Measurements from ENCODE around the gene GIGYF2. TPM values are rescaled to one million over a fixed set of nuclear protein-coding genes. Genes with fewer than 3 reads are reported as not detected.

Gene GIGYF2
- total and polyA plus RNA-seq, 12 donors, result 9.9 to 71.7 (median 66.1) TPM

DNA sequence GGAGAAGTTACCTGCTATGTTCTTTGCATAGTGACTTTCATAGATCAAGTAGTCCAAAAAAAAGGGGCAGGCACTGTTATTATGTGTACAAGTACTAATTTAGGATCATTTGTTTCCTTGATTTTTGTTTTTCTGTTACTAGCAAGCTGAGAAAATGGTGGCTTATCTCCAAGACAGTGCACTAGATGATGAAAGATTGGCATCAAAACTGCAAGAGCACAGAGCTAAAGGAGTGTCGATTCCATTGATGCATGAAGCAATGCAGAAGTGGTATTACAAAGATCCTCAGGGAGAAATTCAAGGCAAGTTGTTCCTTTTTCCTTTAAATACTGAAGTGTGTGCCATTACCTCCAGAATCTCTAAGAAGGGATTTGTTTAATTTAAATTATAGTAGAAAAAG is 98.8 kb downstream of the GIGYF2 start:
- TF ChIP-seq, protein P1, sequence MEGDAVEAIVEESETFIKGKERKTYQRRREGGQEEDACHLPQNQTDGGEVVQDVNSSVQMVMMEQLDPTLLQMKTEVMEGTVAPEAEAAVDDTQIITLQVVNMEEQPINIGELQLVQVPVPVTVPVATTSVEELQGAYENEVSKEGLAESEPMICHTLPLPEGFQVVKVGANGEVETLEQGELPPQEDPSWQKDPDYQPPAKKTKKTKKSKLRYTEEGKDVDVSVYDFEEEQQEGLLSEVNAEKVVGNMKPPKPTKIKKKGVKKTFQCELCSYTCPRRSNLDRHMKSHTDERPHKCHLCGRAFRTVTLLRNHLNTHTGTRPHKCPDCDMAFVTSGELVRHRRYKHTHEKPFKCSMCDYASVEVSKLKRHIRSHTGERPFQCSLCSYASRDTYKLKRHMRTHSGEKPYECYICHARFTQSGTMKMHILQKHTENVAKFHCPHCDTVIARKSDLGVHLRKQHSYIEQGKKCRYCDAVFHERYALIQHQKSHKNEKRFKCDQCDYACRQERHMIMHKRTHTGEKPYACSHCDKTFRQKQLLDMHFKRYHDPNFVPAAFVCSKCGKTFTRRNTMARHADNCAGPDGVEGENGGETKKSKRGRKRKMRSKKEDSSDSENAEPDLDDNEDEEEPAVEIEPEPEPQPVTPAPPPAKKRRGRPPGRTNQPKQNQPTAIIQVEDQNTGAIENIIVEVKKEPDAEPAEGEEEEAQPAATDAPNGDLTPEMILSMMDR (IDR thresholded peaks at IDR 0.05), result no peak
- H3K9me3 ChIP-seq, result peaks cover 0 to 1% (median 0%) of the 10 kb centered on the region in 11 donors

GRCh38 chr2:232798187-232798586 is 101.1 kb downstream of the GIGYF2 start:
- H3K27ac ChIP-seq, result no peak overlapping the region
- peaks cover 0 to 24% (median 9%) of the 10 kb centered on the region in 11 donors for H3K9me3 ChIP-seq
- no peak overlapping the region for H3K4me3 ChIP-seq
- no peaks in the 10 kb centered on the region for H3K27me3 ChIP-seq
- intact Hi-C loops (cut with DNase I), result no loop called here
- ATAC-seq (no peak), DNase-seq (no peak)
- TF ChIP-seq, protein P1 (IDR thresholded peaks at IDR 0.05), result no peak
- H3K4me1 ChIP-seq, result no peaks in the 10 kb centered on the region
- H3K36me3 ChIP-seq, result peaks cover 0 to 92% (median 35%) of the 10 kb centered on the region in 9 donors

More for the DNA sequence above, 98.8 kb downstream of the GIGYF2 start:
- peaks cover 0 to 93% (median 48%) of the 10 kb centered on the region in 9 donors for H3K36me3 ChIP-seq
- H3K27ac ChIP-seq, result no peak overlapping the region
- intact Hi-C loops (cut with DNase I), result no loop called here
- DNase-seq (no peak), ATAC-seq (no peak)
- no peaks in the 10 kb centered on the region for H3K4me1 ChIP-seq
- no peaks in the 10 kb centered on the region for H3K27me3 ChIP-seq
- WGBS, 2 donors, result 95% methylated on average over 1 of the region's 1 CpG
- H3K4me3 ChIP-seq, result no peak overlapping the region

- Histone ChIP-seq H3K27ac (no peak overlapping the region), H3K27me3 (no peaks in the 10 kb centered on the region), H3K36me3 (peaks cover 0 to 87% (median 17%) of the 10 kb centered on the region in 9 donors), H3K4me1 (no peaks in the 10 kb centered on the region), H3K9me3 (peaks cover 0 to 24% (median 9%) of the 10 kb centered on the region in 11 donors), H3K4me3 (no peak overlapping the region)
- intact Hi-C loops (cut with DNase I), result no loop called here
- no peak for ATAC-seq
- 72 to 80% methylated on average over 2 of the region's 2 CpGs for WGBS, 2 donors
- TF ChIP-seq, protein P1 (IDR thresholded peaks at IDR 0.05), result no peak
- DNase-seq, result no peak
Observed at GRCh38 chr2:232800166-232800565, 103.0 kb downstream of the GIGYF2 start.

GRCh38 chr2:232802091-232802490 is 105.0 kb downstream of the GIGYF2 start:
- intact Hi-C loops (cut with DNase I), result no loop called here
- Histone ChIP-seq H3K27me3 (no peaks in the 10 kb centered on the region), H3K4me3 (no peak overlapping the region), H3K9me3 (peaks cover 0 to 24% (median 9%) of the 10 kb centered on the region in 11 donors), H3K36me3 (peaks cover 0 to 87% (median 17%) of the 10 kb centered on the region in 9 donors), H3K27ac (no peak overlapping the region), H3K4me1 (no peaks in the 10 kb centered on the region)
- DNase-seq (no peak), ATAC-seq (no peak)
- 96 to 98% methylated on average over 3 of the region's 3 CpGs for WGBS, 2 donors
- TF ChIP-seq, protein P1 (IDR thresholded peaks at IDR 0.05), result no peak
